Right lobe of liver (tissue), 6 donors: ENCODE results near the gene SHKBP1. TPM values are rescaled to one million over a fixed set of nuclear protein-coding genes. Genes with fewer than 3 reads are reported as not detected.

Source experiments
- ATAC-seq, 4 donors: fragments of 200-7000 bp; cut with Tn5 transposase; one replicate each; pipeline ENCODE4 v1.9.1; 2020; ENCODE audit warnings: mild to moderate bottlenecking in 4 of 4, moderate library complexity in 4 of 4
- DNase-seq, 3 donors: peaks; one replicate each; pipeline ENCODE4 v3.0.0-alpha.2; 2020
- H3K27ac ChIP-seq, 3 donors: fragments of 200-600 bp; one replicate each; pipeline ENCODE4 v1.8.0; 2022
- H3K27me3 ChIP-seq, 2 donors: fragments of 200-600 bp; one replicate each; pipeline ENCODE4 v1.8.0; 2022
- H3K36me3 ChIP-seq, 4 donors: fragments of 200-600 bp; sonication (generic) in 1 of 4; one replicate each; pipeline versions ENCODE4 v1.5.1 to v1.8.0; 2017 to 2022; ENCODE audit warnings: control low read depth in 1 of 4
- H3K4me1 ChIP-seq, 4 donors: fragments of 200-600 bp; sonication (generic) in 1 of 4; one replicate each; pipeline versions ENCODE4 v1.5.1 to v1.8.0; 2017 to 2022; ENCODE audit warnings: control low read depth in 1 of 4
- H3K4me3 ChIP-seq, 3 donors: fragments of 200-600 bp; one replicate each; pipeline ENCODE4 v1.8.0; 2022
- H3K9me3 ChIP-seq, 4 donors: fragments of 200-600 bp; sonication (generic) in 1 of 4; one replicate each; pipeline versions ENCODE4 v1.5.1 to v1.8.0; 2017 to 2022; ENCODE audit warnings: control low read depth in 1 of 4
- CTCF ChIP-seq, 4 donors: fragments of 200-600 bp in 3 of 4; fragments of 450-650 bp in 1 of 4; IDR thresholded peaks; one replicate each; pipeline versions ENCODE4 v1.5.1 to v1.8.0; 2016 to 2022; ENCODE audit warnings: antibody characterized with exemption in 4 of 4, mild to moderate bottlenecking in 2 of 4
- POLR2A ChIP-seq: fragments of 450-650 bp; IDR thresholded peaks from one replicate; pipeline ENCODE4 v1.6.1; 2017; ENCODE audit warnings: antibody characterized with exemption, mild to moderate bottlenecking
- WGBS: methylation state at CpG from one replicate; pipeline ENCODE4 v1.1.6; 2018; ENCODE audit warnings: low coverage, low lambda C conversion rate; ENCODE audit not compliant: insufficient coverage; ENCODE audit errors: missing lambda C conversion rate; 5-methylcytosine and 5-hydroxymethylcytosine counted together
- intact Hi-C, 2 donors: fragments of 100-400 bp; cut with DNase I; formaldehyde crosslinking; loops; one replicate each; pipeline versions ENCODE4 v1.11.2 to v1.14.1; 2022
- total RNA-seq, 6 experiments: library from RNA; depleted of rRNA in 2 of 6; stranded (reverse); fragments of >200 nt in 2 of 6; fragmentation: NEBNext Ultra II Directional in 3 of 6; extraction: Animal tissue kit (Norgen Biotek cat#: 25700) in 3 of 6; gene quantifications; one replicate each; pipeline versions ENCODE4 v1.1.0 to v1.2.4, GENCODE V29; 2016 to 2023
- donor health status: DM: no; HTN: yes; CAD: no.
- donor health status: DM: no; HTN: no; CAD: no.
- donor health status: DM: no; HTN: no; CAD: no.
- donor health status: DM: no; HTN: yes; CAD: no.
- donor health status: DM: no; HTN: yes; CAD: no.

SHKBP1 gene
- total RNA-seq, 6 experiments from 2014 or later = 16.1 to 29.0 (median 22.4) TPM

GRCh38 chr19:40567040-40567749 is 9.5 kb upstream of the SHKBP1 start:
- Histone ChIP-seq H3K36me3 (no peaks in the 10 kb centered on the region), H3K4me3 (no peak overlapping the region), H3K27ac (no peak overlapping the region), H3K4me1 (peaks cover 0 to 11% (median 0%) of the 10 kb centered on the region in 4 donors), H3K27me3 (peaks cover 0 to 10% of the 10 kb centered on the region in 2 donors), H3K9me3 (no peaks in the 10 kb centered on the region)
- DNase-seq = no peak
- intact Hi-C loops = no loop called here
- ATAC-seq = no peak
- 24% methylated on average over 14 of the region's 20 CpGs for WGBS
- no peak for TF ChIP-seq CTCF (IDR thresholded peaks at IDR 0.05)
- TF ChIP-seq POLR2A = no peak

GRCh38 chr19:40567750-40568494 is 8.8 kb upstream of the SHKBP1 start:
- 15% methylated on average over 5 of the region's 70 CpGs for WGBS
- DNase-seq = no peak
- Histone ChIP-seq H3K4me3 (no peak overlapping the region), H3K27ac (no peak overlapping the region), H3K36me3 (no peaks in the 10 kb centered on the region), H3K4me1 (peaks cover 0 to 11% (median 0%) of the 10 kb centered on the region in 4 donors), H3K9me3 (no peaks in the 10 kb centered on the region), H3K27me3 (peaks cover 0 to 10% of the 10 kb centered on the region in 2 donors)
- ATAC-seq = no peak
- TF ChIP-seq POLR2A (no peak), CTCF (IDR thresholded peaks at IDR 0.05) (no peak)
- intact Hi-C loops = no loop called here

- Histone ChIP-seq H3K4me1 (peaks cover 0 to 11% (median 0%) of the 10 kb centered on the region in 4 donors), H3K36me3 (no peaks in the 10 kb centered on the region), H3K27me3 (peaks cover 0 to 10% of the 10 kb centered on the region in 2 donors), H3K4me3 (peak overlapping the region; percentile 16 to 32 (median 21)), H3K27ac (no peak overlapping the region), H3K9me3 (no peaks in the 10 kb centered on the region)
- TF ChIP-seq CTCF (IDR thresholded peaks at IDR 0.05) = peak in 2 of 4 donors; percentile 30 to 40
- peak; percentile 54 for TF ChIP-seq POLR2A
- WGBS = under 1% methylated on average over 27 of the region's 53 CpGs
- intact Hi-C loops = no loop called here
- ATAC-seq = peak; percentile 97 to 98 (median 98)
- peak; percentile 99 to 100 (median 100) for DNase-seq
Measured at GRCh38 chr19:40570313-40571004, 6.2 kb upstream of the SHKBP1 start.

- H3K4me3 ChIP-seq = peak overlapping the region in 1 of 3 donors; percentile 8
- no peaks in the 10 kb centered on the region for H3K9me3 ChIP-seq
- DNase-seq (no peak), ATAC-seq (no peak)
- H3K27ac ChIP-seq = no peak overlapping the region
- 48% methylated on average over 2 of the region's 3 CpGs for WGBS
- H3K36me3 ChIP-seq = no peaks in the 10 kb centered on the region
- peaks cover 0 to 10% of the 10 kb centered on the region in 2 donors for H3K27me3 ChIP-seq
- no peak for TF ChIP-seq POLR2A
- TF ChIP-seq CTCF (IDR thresholded peaks at IDR 0.05) = no peak
- H3K4me1 ChIP-seq = peaks cover 0 to 11% (median 0%) of the 10 kb centered on the region in 4 donors
- intact Hi-C loops = no loop called here
Measured at GRCh38 chr19:40571005-40571318, 5.7 kb upstream of the SHKBP1 start.
